ENCODE data around the gene MITD1.
"Not testable (repeated sequence)": the region's sequence is repeated elsewhere in the genome, so short reads cannot be mapped to it uniquely, and the experiment has no call there.

MITD1 gene

DNA sequence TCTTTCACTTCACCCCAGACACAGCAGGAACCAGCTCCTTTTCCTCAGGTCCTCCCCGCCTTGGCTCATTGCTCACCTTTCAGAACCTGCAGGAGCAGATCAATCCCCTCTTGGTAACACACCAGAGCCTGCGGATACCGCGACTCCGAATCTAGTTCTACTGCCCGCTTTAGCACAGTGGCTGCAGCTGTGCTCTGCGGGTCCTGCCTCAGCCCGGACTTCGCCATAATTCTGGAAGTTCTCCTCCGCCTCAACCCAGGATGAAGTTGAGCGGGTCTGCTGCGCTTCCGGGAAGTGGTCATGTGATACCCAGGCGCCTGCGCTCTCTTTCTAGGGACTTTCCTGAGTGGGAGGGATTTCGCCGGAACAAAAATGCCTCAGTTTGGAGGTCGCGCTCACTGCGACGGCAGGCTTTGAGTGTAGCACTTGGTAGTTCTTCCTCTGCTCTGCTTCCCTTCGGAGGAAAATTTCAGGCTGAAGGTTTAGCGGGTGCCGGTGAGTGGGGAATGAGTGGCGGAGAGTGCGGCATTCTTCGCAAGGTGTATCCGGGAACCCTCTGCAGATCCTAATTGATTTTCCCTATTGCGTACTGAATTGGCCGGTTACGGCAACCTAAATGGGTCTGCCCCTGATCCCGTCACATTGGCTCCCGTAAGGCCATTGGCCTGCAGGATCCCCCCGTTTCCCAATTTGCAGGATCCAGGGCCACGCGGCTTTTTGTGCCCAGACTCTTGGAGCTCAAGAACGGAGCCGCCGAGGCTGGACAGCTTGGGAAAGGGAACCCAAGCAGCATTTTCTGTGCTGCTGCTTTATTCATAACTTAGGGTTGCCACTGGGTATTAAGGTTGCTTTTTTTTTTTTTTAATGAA is at the start of gene MITD1, which contains the start of gene MRPL30:
Gene MITD1 (minus strand): TSS at position 304 of the 869 bp plus-strand sequence. CDS start 77 bp downstream, at position 227.
Gene MRPL30 (plus strand): TSS at position 430 of the 869 bp plus-strand sequence. CDS start 5,020 bp downstream, outside the sequence.
- peak; percentile 94 for DNase-seq

GRCh38 chr2:99217929-99218501 is 37.2 kb upstream of the MITD1 start:
- no peak for DNase-seq

- DNase-seq: no peak
Measured at GRCh38 chr2:99216096-99216495, 35.2 kb upstream of the MITD1 start.

DNA sequence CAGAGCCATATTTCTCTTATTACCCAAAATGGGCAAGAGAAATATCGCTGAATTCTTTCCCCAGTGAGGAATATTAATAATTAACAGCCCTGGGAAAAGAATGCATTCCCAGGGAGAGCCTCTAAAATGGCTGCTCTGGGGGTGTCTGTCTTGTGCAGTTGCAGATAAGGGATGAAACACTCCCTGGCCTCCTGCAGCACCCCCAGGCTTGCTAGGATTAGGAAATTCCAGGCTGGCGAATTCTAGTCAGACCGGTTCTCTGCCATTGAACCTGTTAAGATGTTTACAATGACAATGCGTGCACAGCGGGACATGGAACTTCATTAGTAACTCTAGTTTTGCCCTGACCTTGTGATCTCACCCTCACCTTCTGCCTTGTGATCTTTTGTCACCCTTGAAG is 24.6 kb upstream of the MITD1 start:
- DNase-seq: no peak

- DNase-seq: no peak
Measured at GRCh38 chr2:99201959-99202678, 21.3 kb upstream of the MITD1 start.

DNA sequence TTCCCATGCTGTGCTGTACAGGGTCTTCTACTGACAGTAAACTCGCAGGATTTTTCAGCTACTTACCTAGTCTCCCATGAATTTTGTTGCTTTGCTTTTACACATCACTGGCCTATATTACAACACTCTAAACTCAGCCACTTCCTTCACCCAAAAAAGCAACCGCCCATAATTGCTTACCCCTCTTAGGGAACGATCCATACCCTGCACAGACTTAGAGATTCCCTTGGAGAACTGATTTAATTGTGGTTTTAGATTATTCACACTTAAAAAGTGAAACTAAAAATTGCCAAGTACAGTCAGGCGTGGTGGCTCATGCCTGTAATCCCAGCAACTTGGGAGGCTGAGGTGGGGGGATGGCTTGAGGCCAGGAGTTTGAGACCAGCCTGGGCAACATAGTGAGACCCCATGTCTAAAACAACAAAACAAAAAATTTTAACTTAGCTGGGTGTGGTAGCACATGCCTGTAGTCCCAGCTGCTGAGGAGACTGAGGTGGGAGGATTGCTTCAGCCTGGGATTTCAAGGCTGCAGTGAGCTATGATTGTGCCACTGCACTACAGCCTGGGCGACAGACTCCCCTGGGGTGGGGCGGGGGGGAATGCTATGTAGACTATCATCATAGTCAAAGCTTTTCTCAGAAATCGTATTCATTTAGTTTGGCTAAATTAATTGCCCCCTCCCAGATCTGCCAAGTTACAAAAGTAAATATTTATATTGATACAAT is 19.4 kb upstream of the MITD1 start:
- DNase-seq: no peak

GRCh38 chr2:99198103-99198841 is 17.4 kb upstream of the MITD1 start:
- no peak for DNase-seq

GRCh38 chr2:99192364-99192763 is 11.5 kb upstream of the MITD1 start:
- DNase-seq: not testable (repeated sequence)

DNA sequence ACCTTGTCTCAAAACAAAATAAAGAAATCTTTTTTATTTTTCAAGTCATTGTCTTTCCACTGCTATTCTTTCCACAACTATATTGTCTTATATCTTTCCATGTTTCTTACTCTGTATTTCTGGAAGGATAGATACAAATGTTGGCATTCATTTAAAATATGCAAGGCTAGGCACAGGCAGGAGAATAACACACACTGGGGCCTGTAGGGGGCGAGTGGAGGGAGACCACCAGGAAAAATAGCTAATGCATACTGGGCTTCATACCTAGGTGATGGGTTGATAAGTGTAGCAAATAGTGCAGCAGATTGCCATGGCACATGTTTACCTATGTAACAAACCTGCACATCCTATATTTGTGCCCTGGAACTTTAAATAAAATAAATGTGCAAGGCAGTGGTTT is 9.7 kb upstream of the MITD1 start:
- no peak for DNase-seq

DNA sequence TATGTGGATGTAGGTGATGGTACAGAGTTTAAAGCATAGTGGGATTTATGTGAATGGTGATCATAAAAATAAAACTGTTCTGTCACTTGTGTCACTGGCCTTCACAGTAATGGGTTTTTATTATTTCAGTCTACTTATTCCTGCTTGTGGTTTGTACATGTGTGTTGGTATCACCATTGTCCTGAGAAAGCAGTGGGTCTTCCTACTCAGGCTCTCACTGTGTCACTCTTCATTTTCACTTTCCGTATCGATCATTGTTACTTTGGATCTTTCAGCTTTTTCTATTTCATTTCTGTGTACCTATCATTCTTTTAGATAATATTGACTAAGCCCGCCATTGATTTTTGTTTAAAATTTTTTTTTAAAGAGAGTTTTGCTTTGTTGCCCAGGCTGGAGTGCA is 7.5 kb upstream of the MITD1 start:
- no peak for DNase-seq

- no peak for DNase-seq
Measured at GRCh38 chr2:99187011-99187410, 6.2 kb upstream of the MITD1 start.

- DNase-seq: no peak
Measured at GRCh38 chr2:99184811-99185210, 4.0 kb upstream of the MITD1 start.

- DNase-seq: no peak
Measured at GRCh38 chr2:99183025-99183424, 2.2 kb upstream of the MITD1 start.

DNA sequence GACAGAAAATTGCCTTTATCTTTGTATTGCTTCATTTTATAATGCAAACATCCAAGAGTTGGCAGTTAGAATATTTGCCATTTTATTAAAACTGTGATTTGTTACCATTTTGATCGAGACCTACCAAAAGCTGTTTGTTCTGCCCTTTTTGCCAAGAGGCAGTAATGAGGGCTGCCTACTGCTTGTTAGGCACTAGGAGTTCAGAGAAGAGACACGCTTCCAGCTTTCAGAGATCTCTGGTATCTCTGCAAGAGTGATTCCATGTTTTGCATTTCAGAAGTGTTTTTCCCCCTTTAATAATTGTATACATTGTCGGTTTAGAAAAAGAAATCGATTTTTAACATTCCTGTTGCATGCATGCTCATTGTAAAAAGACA is 754 bp upstream of the MITD1 start:
- no peak for DNase-seq

DNA sequence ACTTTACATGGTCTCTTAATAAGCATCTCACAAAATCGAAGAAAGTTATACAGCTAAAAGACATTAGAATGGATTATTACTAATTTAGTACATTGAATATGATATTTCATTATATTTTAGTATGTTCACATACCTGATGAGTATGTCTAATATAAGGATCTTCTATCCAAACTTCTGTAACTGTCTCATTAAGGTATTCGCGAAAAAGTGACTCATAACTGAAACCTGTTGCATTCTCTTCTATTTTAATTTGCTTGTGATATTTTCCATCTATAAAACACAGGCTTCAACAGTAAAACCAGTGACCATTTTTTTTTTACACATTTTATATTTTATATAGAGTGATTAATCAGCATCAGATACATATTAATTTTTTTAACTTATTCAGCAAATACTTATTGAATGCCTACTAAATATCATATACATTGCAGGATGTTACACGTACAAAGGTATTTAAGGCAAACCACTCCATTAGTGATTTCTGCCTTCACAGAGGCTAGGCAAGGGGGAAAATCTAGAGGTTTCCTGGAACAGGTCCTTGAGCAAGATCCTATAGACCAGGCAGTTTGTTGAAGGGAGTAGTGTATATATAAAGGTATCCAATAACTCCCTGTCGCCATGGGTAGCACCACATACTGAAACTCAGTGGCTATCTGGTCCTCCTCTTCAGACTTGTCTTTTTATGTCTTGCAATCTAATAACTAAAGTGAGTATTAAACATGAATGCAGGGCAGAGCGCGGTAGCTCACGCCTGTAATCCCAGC is 9.3 kb downstream of the MITD1 start:
- no peak for DNase-seq

- no peak for DNase-seq
Measured at GRCh38 chr2:99169534-99169933, 11.3 kb downstream of the MITD1 start.

DNA sequence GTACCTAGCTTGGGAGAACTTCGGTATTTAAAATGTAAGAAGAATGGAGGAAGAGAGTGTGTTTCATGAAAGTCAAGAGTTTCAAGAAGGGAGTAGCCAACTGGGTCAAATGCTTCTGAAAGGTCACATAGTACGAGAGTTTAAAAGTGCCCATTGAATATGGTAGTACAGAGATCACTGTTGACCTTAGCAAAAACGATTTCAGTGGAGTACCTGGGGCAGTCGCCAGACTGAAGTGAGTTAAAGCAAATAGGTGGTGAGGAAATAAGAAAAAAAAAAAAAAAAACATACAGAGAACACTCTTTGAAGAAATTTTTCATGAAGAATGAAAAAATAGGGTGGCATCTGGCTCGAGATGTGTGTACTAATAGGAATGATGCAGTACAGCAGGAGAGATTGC is 14.6 kb downstream of the MITD1 start:
- no peak for DNase-seq

DNA sequence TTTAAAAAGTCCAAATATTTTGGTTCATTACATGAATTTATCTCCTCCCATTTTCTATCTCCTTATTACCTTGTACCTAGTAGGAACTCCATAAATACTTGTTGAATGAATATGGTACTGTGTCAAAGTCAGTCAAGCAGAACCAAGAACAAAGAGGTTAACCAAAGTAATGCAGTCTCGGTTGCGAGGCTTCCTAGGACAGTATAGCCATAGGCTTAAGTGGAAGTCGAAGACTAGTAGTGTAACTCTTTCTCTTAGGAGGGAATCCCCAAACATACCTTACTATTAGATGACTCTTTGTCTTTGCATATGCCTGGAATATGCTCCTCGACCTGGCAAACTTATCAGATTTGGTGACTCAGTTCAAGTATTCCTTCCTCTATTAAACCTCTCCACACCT is 21.3 kb downstream of the MITD1 start:
- DNase-seq: no peak

GRCh38 chr2:99158599-99158998 is 22.3 kb downstream of the MITD1 start:
- no peak for DNase-seq

DNA sequence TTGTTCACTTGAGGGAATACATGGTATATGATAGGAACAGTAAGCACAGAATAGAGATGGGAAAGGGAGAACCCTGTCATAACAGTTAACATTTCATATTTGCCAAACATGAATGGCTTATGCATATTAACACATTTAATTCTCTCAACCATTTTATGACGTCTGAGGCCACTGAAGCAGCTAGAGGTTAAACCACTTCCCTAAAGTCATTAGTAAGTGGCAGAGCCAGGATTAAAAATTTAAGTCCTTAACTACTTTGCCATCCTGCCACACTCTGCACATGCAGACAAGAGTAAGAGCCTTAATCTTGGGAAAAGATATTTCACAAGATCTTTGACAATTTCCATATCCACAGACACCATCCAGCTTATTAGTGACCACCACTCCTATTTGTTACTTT is 24.0 kb downstream of the MITD1 start:
- no peak for DNase-seq

All from CD4-positive, alpha-beta T cell treated with Interleukin-10 for 1 hour (primary cell).